ENCODE measurements around the gene LIN7B. TPM values are rescaled to one million over a fixed set of nuclear protein-coding genes. Genes with fewer than 3 reads are reported as not detected.
A peak's percentile ranks its signal among the peaks of the same experiment; 100 is the strongest.

LIN7B gene
- total and polyA plus RNA-seq, 2 of the 13 experiments (the other 11 are each of a cell fraction or from before 2014, with no cell fraction given) = 5.3 to 7.6 TPM

GRCh38 chr19:49114630-49115363, 627 bp downstream of the LIN7B start (continued):
- TF ChIP-seq CAMTA2 (CRISPR knock-in tag; IDR thresholded peaks at IDR 0.05; ENCODE audit: borderline replicate concordance) (no peak), JUND (CRISPR knock-in tag; IDR thresholded peaks at IDR 0.05) (no peak), NONO (IDR thresholded peaks at IDR 0.05) (no peak), NONO (CRISPR knock-in tag; conservative IDR thresholded peaks at IDR 0.05) (peak; percentile 42; the same call in 1 of the 2 replicates), CEBPB (IDR thresholded peaks at IDR 0.05; ENCODE audit: borderline replicate concordance, low read depth, low read length) (no peak), ARNT2 (CRISPR knock-in tag; IDR thresholded peaks at IDR 0.05; ENCODE audit: low read depth) (no peak), GTF3A (CRISPR knock-in tag; conservative IDR thresholded peaks at IDR 0.05) (no peak), ZNF605 (CRISPR knock-in tag; IDR thresholded peaks at IDR 0.05) (peak; percentile 75), ZNF891 (CRISPR knock-in tag; IDR thresholded peaks at IDR 0.05) (peak; percentile 23; the same call in 1 of the 2 replicates), ZNF280D (CRISPR knock-in tag; IDR thresholded peaks at IDR 0.05) (peak; percentile 55; the same call in 1 of the 2 replicates), HOMEZ (CRISPR knock-in tag; IDR thresholded peaks at IDR 0.05; ENCODE audit: low read depth) (no peak)
- TF ChIP-seq, protein P1, sequence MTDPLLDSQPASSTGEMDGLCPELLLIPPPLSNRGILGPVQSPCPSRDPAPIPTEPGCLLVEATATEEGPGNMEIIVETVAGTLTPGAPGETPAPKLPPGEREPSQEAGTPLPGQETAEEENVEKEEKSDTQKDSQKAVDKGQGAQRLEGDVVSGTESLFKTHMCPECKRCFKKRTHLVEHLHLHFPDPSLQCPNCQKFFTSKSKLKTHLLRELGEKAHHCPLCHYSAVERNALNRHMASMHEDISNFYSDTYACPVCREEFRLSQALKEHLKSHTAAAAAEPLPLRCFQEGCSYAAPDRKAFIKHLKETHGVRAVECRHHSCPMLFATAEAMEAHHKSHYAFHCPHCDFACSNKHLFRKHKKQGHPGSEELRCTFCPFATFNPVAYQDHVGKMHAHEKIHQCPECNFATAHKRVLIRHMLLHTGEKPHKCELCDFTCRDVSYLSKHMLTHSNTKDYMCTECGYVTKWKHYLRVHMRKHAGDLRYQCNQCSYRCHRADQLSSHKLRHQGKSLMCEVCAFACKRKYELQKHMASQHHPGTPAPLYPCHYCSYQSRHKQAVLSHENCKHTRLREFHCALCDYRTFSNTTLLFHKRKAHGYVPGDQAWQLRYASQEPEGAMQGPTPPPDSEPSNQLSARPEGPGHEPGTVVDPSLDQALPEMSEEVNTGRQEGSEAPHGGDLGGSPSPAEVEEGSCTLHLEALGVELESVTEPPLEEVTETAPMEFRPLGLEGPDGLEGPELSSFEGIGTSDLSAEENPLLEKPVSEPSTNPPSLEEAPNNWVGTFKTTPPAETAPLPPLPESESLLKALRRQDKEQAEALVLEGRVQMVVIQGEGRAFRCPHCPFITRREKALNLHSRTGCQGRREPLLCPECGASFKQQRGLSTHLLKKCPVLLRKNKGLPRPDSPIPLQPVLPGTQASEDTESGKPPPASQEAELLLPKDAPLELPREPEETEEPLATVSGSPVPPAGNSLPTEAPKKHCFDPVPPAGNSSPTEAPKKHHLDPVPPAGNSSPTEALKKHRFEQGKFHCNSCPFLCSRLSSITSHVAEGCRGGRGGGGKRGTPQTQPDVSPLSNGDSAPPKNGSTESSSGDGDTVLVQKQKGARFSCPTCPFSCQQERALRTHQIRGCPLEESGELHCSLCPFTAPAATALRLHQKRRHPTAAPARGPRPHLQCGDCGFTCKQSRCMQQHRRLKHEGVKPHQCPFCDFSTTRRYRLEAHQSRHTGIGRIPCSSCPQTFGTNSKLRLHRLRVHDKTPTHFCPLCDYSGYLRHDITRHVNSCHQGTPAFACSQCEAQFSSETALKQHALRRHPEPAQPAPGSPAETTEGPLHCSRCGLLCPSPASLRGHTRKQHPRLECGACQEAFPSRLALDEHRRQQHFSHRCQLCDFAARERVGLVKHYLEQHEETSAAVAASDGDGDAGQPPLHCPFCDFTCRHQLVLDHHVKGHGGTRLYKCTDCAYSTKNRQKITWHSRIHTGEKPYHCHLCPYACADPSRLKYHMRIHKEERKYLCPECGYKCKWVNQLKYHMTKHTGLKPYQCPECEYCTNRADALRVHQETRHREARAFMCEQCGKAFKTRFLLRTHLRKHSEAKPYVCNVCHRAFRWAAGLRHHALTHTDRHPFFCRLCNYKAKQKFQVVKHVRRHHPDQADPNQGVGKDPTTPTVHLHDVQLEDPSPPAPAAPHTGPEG (CRISPR knock-in tag; IDR thresholded peaks at IDR 0.05) = no peak
- TF ChIP-seq, protein P2, sequence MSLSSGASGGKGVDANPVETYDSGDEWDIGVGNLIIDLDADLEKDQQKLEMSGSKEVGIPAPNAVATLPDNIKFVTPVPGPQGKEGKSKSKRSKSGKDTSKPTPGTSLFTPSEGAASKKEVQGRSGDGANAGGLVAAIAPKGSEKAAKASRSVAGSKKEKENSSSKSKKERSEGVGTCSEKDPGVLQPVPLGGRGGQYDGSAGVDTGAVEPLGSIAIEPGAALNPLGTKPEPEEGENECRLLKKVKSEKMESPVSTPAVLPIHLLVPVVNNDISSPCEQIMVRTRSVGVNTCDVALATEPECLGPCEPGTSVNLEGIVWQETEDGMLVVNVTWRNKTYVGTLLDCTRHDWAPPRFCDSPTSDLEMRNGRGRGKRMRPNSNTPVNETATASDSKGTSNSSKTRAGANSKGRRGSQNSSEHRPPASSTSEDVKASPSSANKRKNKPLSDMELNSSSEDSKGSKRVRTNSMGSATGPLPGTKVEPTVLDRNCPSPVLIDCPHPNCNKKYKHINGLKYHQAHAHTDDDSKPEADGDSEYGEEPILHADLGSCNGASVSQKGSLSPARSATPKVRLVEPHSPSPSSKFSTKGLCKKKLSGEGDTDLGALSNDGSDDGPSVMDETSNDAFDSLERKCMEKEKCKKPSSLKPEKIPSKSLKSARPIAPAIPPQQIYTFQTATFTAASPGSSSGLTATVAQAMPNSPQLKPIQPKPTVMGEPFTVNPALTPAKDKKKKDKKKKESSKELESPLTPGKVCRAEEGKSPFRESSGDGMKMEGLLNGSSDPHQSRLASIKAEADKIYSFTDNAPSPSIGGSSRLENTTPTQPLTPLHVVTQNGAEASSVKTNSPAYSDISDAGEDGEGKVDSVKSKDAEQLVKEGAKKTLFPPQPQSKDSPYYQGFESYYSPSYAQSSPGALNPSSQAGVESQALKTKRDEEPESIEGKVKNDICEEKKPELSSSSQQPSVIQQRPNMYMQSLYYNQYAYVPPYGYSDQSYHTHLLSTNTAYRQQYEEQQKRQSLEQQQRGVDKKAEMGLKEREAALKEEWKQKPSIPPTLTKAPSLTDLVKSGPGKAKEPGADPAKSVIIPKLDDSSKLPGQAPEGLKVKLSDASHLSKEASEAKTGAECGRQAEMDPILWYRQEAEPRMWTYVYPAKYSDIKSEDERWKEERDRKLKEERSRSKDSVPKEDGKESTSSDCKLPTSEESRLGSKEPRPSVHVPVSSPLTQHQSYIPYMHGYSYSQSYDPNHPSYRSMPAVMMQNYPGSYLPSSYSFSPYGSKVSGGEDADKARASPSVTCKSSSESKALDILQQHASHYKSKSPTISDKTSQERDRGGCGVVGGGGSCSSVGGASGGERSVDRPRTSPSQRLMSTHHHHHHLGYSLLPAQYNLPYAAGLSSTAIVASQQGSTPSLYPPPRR (CRISPR knock-in tag; IDR thresholded peaks at IDR 0.05; ENCODE audit: borderline replicate concordance) = no peak

Measured in HepG2 (cell line).